ENCODE measurements around the gene IQGAP1. TPM values are rescaled to one million over a fixed set of nuclear protein-coding genes. Genes with fewer than 3 reads are reported as not detected.
A peak's percentile ranks its signal among the peaks of the same experiment; 100 is the strongest.

Gene IQGAP1
- total and polyA plus RNA-seq, 4 donors = 9.2 to 50.1 (median 24.5) TPM

DNA sequence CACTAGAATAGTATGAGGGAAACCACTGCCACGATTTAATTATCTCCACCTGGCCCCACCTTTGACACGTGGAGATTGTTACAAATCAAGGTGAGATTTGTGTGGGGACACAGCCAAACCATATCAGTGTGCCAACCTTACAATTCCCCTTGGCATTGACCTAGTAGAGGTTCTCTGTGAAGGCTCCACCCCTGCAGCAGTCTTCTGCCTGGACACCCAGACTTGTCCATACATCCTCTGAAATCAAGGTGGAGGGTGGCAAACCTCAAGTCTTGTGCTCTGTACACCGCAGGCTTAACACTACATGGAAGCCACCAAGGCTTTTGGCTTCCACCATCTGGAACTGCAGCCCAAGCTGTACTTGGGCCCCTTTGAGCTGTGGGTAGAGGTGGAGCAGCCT, 8.8 kb upstream of the IQGAP1 start:
- Histone ChIP-seq H3K4me1 (ENCODE audit: control insufficient read depth in 4 of 4, insufficient read depth in 4 of 4, low read length in 3 of 4) (peaks cover 0 to 2% (median 0%) of the 10 kb centered on the region in 4 donors), H3K27me3 (ENCODE audit: control insufficient read depth in 4 of 4, insufficient read depth in 4 of 4, low read length in 3 of 4) (no peaks in the 10 kb centered on the region), H3K9me3 (ENCODE audit: control insufficient read depth in 4 of 4, low read length in 3 of 4) (peaks cover 0 to 9% (median 3%) of the 10 kb centered on the region in 4 donors), H3K9ac (ENCODE audit: low read depth in 1 of 2, low read length in 2 of 2) (no peak overlapping the region), H3K4me3 (ENCODE audit: low read depth in 1 of 3, low read length in 3 of 3) (peak overlapping the region in 1 of 3 donors; percentile 0), H3K27ac (ENCODE audit: low read depth in 1 of 2, low read length in 2 of 2) (no peak overlapping the region), H3K36me3 (ENCODE audit: control insufficient read depth in 4 of 4, insufficient read depth in 3 of 4, low read depth in 1 of 4, low read length in 3 of 4) (no peaks in the 10 kb centered on the region)
- TF ChIP-seq RXRA (IDR thresholded peaks at IDR 0.05) (no peak), SP1 (IDR thresholded peaks at IDR 0.05) (no peak), EGR1 (IDR thresholded peaks at IDR 0.05; ENCODE audit: low read depth in 2 of 2) (no peak), FOXA1 (IDR thresholded peaks at IDR 0.05) (no peak), GABPA (IDR thresholded peaks at IDR 0.05 in 1 of 2, conservative IDR thresholded peaks at IDR 0.05 in 1 of 2) (no peak), FOXA2 (IDR thresholded peaks at IDR 0.05) (no peak), YY1 (IDR thresholded peaks at IDR 0.05) (no peak), JUND (IDR thresholded peaks at IDR 0.05) (no peak), HNF4G (IDR thresholded peaks at IDR 0.05) (no peak), HNF4A (conservative IDR thresholded peaks at IDR 0.05) (no peak), NR2F2 (IDR thresholded peaks at IDR 0.05) (no peak), RAD21 (IDR thresholded peaks at IDR 0.05) (no peak), TAF1 (conservative IDR thresholded peaks at IDR 0.05) (no peak)
- TF ChIP-seq, protein P1, sequence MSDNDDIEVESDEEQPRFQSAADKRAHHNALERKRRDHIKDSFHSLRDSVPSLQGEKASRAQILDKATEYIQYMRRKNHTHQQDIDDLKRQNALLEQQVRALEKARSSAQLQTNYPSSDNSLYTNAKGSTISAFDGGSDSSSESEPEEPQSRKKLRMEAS (IDR thresholded peaks at IDR 0.05) = no peak
- TF ChIP-seq, protein P2, sequence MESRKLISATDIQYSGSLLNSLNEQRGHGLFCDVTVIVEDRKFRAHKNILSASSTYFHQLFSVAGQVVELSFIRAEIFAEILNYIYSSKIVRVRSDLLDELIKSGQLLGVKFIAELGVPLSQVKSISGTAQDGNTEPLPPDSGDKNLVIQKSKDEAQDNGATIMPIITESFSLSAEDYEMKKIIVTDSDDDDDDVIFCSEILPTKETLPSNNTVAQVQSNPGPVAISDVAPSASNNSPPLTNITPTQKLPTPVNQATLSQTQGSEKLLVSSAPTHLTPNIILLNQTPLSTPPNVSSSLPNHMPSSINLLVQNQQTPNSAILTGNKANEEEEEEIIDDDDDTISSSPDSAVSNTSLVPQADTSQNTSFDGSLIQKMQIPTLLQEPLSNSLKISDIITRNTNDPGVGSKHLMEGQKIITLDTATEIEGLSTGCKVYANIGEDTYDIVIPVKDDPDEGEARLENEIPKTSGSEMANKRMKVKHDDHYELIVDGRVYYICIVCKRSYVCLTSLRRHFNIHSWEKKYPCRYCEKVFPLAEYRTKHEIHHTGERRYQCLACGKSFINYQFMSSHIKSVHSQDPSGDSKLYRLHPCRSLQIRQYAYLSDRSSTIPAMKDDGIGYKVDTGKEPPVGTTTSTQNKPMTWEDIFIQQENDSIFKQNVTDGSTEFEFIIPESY (IDR thresholded peaks at IDR 0.05) = no peak
- TF ChIP-seq, protein P3, sequence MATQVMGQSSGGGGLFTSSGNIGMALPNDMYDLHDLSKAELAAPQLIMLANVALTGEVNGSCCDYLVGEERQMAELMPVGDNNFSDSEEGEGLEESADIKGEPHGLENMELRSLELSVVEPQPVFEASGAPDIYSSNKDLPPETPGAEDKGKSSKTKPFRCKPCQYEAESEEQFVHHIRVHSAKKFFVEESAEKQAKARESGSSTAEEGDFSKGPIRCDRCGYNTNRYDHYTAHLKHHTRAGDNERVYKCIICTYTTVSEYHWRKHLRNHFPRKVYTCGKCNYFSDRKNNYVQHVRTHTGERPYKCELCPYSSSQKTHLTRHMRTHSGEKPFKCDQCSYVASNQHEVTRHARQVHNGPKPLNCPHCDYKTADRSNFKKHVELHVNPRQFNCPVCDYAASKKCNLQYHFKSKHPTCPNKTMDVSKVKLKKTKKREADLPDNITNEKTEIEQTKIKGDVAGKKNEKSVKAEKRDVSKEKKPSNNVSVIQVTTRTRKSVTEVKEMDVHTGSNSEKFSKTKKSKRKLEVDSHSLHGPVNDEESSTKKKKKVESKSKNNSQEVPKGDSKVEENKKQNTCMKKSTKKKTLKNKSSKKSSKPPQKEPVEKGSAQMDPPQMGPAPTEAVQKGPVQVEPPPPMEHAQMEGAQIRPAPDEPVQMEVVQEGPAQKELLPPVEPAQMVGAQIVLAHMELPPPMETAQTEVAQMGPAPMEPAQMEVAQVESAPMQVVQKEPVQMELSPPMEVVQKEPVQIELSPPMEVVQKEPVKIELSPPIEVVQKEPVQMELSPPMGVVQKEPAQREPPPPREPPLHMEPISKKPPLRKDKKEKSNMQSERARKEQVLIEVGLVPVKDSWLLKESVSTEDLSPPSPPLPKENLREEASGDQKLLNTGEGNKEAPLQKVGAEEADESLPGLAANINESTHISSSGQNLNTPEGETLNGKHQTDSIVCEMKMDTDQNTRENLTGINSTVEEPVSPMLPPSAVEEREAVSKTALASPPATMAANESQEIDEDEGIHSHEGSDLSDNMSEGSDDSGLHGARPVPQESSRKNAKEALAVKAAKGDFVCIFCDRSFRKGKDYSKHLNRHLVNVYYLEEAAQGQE (IDR thresholded peaks at IDR 0.05) = no peak
- TF ChIP-seq, protein P4, sequence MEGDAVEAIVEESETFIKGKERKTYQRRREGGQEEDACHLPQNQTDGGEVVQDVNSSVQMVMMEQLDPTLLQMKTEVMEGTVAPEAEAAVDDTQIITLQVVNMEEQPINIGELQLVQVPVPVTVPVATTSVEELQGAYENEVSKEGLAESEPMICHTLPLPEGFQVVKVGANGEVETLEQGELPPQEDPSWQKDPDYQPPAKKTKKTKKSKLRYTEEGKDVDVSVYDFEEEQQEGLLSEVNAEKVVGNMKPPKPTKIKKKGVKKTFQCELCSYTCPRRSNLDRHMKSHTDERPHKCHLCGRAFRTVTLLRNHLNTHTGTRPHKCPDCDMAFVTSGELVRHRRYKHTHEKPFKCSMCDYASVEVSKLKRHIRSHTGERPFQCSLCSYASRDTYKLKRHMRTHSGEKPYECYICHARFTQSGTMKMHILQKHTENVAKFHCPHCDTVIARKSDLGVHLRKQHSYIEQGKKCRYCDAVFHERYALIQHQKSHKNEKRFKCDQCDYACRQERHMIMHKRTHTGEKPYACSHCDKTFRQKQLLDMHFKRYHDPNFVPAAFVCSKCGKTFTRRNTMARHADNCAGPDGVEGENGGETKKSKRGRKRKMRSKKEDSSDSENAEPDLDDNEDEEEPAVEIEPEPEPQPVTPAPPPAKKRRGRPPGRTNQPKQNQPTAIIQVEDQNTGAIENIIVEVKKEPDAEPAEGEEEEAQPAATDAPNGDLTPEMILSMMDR (IDR thresholded peaks at IDR 0.05; ENCODE audit: low read depth, low read length, missing input control) = no peak
- TF ChIP-seq, protein P5, sequence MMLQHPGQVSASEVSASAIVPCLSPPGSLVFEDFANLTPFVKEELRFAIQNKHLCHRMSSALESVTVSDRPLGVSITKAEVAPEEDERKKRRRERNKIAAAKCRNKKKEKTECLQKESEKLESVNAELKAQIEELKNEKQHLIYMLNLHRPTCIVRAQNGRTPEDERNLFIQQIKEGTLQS (IDR thresholded peaks at IDR 0.05) = no peak
- DNase-seq (ENCODE audit: low spot score) = no peak
- WGBS = 89% methylated on average over 3 of the region's 3 CpGs

Measured in liver (tissue), 9 donors.